H7 (cell line): ENCODE data around the gene BBIP1. TPM values are rescaled to one million over a fixed set of nuclear protein-coding genes. Genes with fewer than 3 reads are reported as not detected.

Experiments used
- DNase-seq: peaks from one replicate; pipeline ENCODE4 v3.0.0; 2012
- H3K27me3 ChIP-seq: 2 replicates; pipeline ENCODE4 v1.6.0; 2011; ENCODE audit warnings: mild to moderate bottlenecking, low read length; ENCODE audit not compliant: control insufficient read depth, insufficient read depth
- H3K36me3 ChIP-seq: replicated peaks from 2 replicates; pipeline ENCODE4 v1.5.1; 2011; ENCODE audit warnings: low read length; ENCODE audit not compliant: control insufficient read depth, insufficient read depth
- H3K4me3 ChIP-seq: 2 replicates; pipeline ENCODE4 v1.5.1; 2011; ENCODE audit warnings: low read depth, mild to moderate bottlenecking, control low read depth, low read length, moderate library complexity; ENCODE audit not compliant: insufficient read depth
- total RNA-seq: library from RNA; depleted of rRNA; stranded (reverse); fragments of >200 nt; shearing (Covaris generic); gene quantifications from 2 replicates; pipeline ENCODE4 v1.2.3, GENCODE V29; 2014; rRNA removed

Gene BBIP1
- total RNA-seq, 1 experiment from 2014 or later: 15.9 TPM

- Histone ChIP-seq H3K4me3 (no peak overlapping the region), H3K27me3 (no peaks in the 10 kb centered on the region), H3K36me3 (no peaks in the 10 kb centered on the region)
- no peak for DNase-seq
These were observed 64.9 kb downstream of the BBIP1 start for GRCh38 chr10:110853921-110854605.

GRCh38 chr10:110852947-110853346 is 66.0 kb downstream of the BBIP1 start:
- DNase-seq: no peak
- H3K27me3 ChIP-seq: no peaks in the 10 kb centered on the region
- no peaks in the 10 kb centered on the region for H3K36me3 ChIP-seq
- no peak overlapping the region for H3K4me3 ChIP-seq

GRCh38 chr10:110852255-110852896 is 66.6 kb downstream of the BBIP1 start:
- no peak for DNase-seq
- no peaks in the 10 kb centered on the region for H3K36me3 ChIP-seq
- H3K4me3 ChIP-seq: no peak overlapping the region
- H3K27me3 ChIP-seq: no peaks in the 10 kb centered on the region

GRCh38 chr10:110851020-110851612 is 67.9 kb downstream of the BBIP1 start:
- DNase-seq: no peak
- no peaks in the 10 kb centered on the region for H3K36me3 ChIP-seq
- no peaks in the 10 kb centered on the region for H3K27me3 ChIP-seq
- no peak overlapping the region for H3K4me3 ChIP-seq

GRCh38 chr10:110850099-110850498 is 68.9 kb downstream of the BBIP1 start:
- no peaks in the 10 kb centered on the region for H3K27me3 ChIP-seq
- H3K36me3 ChIP-seq: no peaks in the 10 kb centered on the region
- DNase-seq: no peak
- H3K4me3 ChIP-seq: no peak overlapping the region

Other genes starting within 250 kb of the BBIP1 start
- gene PDCD4, start 47.3 kb downstream of the BBIP1 start, total RNA-seq: 9.0 and 17.4 TPM in 2 replicates
- 17.5 and 19.3 TPM in 2 replicates for gene SHOC2, start 424 bp upstream of the BBIP1 start, total RNA-seq
- gene ADRA2A, start 157.8 kb upstream of the BBIP1 start, total RNA-seq: 1.9 and 4.3 TPM in 2 replicates